GM13977 (cell line): ENCODE measurements around the gene SCGN.

Experiments
- DNase-seq: peaks from one replicate; pipeline ENCODE4 v3.0.0; 2012; ENCODE audit warnings: low spot score
- in situ Hi-C: fragments of 300-500 bp; cut with MboI; formaldehyde crosslinking; loops from one replicate; pipeline ENCODE4 v1.12.0; 2022; ENCODE audit warnings: low sequenced_read_pairs, low pct_unique_long_range_greater_than_20kb, mixed read lengths, inconsistent platforms; ENCODE audit not compliant: unreplicated experiment
- TF ChIP-seq, protein P1 (sequence below): IDR thresholded peaks from 2 replicates; pipeline ENCODE4 v1.5.1; 2012; ENCODE audit warnings: mild to moderate bottlenecking, control low read depth; ENCODE audit not compliant: insufficient read depth; ENCODE audit errors: extremely low read depth, missing control alignments

Gene SCGN

DNA sequence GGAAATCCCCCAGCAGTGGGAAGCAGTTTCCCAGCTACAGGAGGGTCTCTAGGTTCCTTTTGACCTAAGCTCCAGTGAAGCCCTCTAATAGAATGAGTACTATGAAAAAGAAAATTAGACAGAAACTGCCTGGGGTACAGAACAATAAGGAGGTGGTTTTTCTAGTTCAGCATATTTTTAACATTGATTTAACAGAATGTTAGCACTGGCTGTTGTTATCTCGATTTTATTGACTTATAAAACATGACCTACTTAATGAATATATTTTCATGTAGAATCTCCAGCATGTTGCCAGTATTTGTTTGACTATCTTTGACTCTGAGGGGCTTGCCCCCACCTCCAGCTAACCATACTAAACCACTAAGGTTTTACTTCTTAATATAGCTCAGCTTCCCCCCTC lies 19.6 kb downstream of the SCGN start:
- TF ChIP-seq, protein P1, sequence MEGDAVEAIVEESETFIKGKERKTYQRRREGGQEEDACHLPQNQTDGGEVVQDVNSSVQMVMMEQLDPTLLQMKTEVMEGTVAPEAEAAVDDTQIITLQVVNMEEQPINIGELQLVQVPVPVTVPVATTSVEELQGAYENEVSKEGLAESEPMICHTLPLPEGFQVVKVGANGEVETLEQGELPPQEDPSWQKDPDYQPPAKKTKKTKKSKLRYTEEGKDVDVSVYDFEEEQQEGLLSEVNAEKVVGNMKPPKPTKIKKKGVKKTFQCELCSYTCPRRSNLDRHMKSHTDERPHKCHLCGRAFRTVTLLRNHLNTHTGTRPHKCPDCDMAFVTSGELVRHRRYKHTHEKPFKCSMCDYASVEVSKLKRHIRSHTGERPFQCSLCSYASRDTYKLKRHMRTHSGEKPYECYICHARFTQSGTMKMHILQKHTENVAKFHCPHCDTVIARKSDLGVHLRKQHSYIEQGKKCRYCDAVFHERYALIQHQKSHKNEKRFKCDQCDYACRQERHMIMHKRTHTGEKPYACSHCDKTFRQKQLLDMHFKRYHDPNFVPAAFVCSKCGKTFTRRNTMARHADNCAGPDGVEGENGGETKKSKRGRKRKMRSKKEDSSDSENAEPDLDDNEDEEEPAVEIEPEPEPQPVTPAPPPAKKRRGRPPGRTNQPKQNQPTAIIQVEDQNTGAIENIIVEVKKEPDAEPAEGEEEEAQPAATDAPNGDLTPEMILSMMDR: no peak
- DNase-seq: no peak
- in situ Hi-C loops: no loop called here

DNA sequence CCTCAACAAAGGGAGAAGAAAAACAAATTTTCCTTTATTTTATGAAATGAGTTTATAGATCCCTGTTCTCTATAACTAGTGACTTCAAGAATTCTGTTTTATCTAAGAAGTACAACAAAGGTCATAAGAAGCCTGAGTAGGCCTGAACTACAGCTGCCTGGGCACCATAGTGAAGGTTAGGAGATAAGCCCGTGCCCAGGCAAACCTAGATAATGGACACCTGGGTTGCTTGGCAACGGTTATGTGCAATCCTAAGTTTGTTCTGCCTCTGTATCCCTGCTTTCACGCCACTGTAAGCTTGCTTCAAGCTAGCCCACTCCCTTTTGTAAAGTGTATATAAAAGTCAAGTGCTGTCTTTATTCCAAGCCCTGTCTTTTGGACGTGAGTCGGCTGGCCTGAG lies 23.2 kb downstream of the SCGN start:
- no peak for DNase-seq
- TF ChIP-seq, protein P1: no peak
- in situ Hi-C loops: no loop called here

DNA sequence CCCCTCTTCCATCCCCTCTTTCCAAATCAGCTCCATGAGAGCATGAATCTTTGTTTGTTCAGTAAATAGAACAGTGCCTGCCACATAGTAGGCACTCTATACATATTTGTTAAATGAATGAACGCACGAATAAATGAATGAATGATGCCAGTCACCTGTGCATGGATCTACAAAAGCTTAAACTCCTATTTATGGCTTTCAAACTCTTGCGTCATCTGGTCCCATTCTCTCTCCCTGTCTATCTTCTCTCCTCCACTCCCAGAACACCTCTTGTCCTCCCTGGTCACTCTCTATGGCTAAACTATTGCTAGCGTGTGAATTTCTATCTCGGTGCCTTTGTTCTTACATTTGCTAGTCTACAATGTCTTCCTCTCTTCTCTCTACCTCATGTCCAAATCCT lies 24.8 kb downstream of the SCGN start:
- in situ Hi-C loops: no loop called here
- TF ChIP-seq, protein P1: no peak
- no peak for DNase-seq

DNA sequence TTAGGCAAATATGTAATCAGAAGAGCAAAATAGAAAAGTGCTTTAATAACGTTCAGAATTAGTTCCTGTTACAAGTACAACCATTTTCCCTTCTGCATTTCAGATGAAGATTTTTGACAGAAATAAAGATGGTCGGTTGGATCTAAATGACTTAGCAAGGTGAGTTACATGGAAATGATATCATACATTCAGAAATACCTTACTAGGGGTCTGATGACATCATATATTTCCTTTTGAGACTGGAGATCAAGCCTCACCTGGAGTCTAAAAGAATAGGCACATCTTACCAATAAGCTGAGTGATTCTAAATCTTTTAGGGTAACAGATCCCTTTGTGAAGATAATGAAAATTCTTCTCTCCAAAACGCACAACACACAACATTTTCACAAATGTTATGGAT lies 29.8 kb downstream of the SCGN start:
- DNase-seq: no peak
- in situ Hi-C loops: no loop called here
- TF ChIP-seq, protein P1: no peak

DNA sequence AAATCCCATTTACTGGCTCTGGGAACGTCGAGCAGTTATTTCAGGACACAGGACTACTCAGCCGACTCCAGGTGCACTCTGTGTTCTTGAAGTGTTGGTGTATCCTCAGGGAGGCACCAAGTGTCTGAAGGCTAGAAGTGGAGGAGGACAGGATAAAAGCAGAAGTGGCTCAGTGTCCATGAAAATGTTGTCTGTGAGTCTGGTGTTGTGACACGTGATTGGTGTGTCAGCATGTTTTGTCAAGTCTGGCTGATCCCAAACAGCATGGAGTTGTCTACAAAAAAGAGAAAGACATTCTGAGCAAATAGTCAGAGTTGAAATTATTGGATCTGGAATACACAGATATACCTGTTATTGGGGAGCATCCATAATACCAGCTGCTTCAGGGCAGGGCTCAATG lies 30.3 kb downstream of the SCGN start:
- in situ Hi-C loops: no loop called here
- no peak for DNase-seq
- TF ChIP-seq, protein P1: no peak

DNA sequence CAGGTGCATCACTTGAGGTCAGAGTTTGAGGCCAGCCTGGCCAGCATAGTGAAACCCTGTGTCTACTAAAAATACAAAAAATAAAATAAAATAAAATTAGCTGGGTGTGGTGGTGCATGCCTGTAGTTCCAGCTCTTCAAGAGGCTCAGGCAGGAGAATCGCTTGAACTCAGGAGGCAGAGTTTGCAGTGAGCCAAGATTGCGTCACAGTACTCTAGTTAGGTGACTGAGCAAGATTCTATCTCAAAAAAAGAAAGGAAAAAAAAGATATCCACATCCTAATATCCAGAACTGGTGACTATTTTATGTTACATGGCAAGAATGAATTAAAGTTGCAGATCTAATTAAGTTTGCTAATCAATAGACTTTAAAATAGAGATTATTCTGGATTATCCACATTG lies 32.5 kb downstream of the SCGN start:
- in situ Hi-C loops: no loop called here
- no peak for DNase-seq
- TF ChIP-seq, protein P1: no peak

DNA sequence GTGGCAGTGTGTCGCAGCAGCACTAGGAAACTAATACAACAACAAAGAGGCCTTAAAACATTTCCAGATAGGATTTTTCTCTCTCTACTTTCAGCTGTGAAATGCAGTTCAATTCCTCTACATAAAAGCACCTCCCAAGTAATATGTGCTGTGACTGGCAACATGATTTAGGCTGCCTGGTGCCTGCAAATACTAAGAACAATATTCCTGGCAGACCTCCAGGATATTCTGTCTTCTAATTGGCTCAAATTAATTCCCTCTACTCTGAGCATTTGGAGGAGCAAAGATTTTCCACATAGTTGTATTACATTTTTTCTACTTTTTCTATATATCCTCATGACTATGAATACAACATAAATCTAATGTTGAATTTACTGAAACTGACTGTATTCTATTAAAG lies 33.2 kb downstream of the SCGN start:
- no peak for DNase-seq
- TF ChIP-seq, protein P1: no peak
- in situ Hi-C loops: no loop called here
